ENCODE results near the gene ZNF143.

DNA sequence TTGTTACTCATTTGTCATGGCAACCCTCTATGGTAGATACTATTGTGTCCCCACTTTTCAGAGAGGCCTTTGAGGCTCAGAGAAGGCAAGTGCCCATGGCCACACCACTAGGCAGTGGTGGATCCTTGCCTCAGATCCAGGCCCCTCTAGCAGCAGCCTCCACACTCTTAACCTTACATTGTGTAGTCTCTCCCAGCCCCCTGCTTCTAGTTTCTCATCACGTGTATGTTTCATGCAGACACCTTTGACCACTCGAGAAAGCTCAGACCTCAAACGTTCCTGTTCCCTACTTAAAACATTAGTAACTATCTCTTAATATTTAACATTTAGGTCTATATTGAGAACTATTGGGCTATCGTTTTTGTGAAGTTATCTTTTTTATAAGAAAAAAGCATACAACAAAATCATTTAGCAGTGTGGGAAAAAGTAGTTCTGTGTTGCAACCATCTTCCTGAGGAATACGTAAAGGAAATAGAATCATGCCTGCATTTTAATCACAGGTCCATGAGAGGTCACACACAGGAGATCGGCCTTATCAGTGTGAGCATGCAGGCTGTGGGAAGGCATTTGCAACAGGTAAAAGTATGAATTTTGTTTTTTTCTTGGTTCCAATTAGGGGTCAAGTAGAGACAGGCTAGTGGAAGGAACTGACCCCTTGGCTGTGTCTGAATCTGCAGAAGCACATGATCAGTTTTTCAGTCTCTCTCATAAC lies 35.1 kb downstream of the ZNF143 start:
- no peak for TF ChIP-seq EZH2 (IDR thresholded peaks at IDR 0.05; ENCODE audit: borderline replicate concordance, insufficient read depth, low read length, poor library complexity, severe bottlenecking)
- no peak for TF ChIP-seq REST (IDR thresholded peaks at IDR 0.05; ENCODE audit: borderline replicate concordance)
- no peak for TF ChIP-seq CTCF (IDR thresholded peaks at IDR 0.05; ENCODE audit: poor library complexity, severe bottlenecking)
- TF ChIP-seq RAD21 (conservative IDR thresholded peaks at IDR 0.05) = no peak
- TF ChIP-seq POLR2AphosphoS5 (IDR thresholded peaks at IDR 0.05) = no peak
- no peak for TF ChIP-seq MXI1 (conservative IDR thresholded peaks at IDR 0.05; ENCODE audit: poor library complexity, severe bottlenecking)

All from neural cell (in vitro differentiated cells).